H1 (cell line): ENCODE results near the gene BCL2L1. TPM values are rescaled to one million over a fixed set of nuclear protein-coding genes. Genes with fewer than 3 reads are reported as not detected.

ENCODE experiments used
- CTCF ChIA-PET: fragments of 300-600 bp; sonication (Branson Sonifier 250); formaldehyde crosslinking; loops from one replicate; lab custom pipeline; 2021; ENCODE audit not compliant: partially characterized antibody; lab: Charles Lee
- POLR2A ChIA-PET: fragments of 300-600 bp; sonication (Branson Sonifier 250); formaldehyde crosslinking; loops from one replicate; lab custom pipeline; 2021; ENCODE audit warnings: inconsistent platforms; ENCODE audit not compliant: partially characterized antibody; lab: Charles Lee
- DNase-seq, 2 experiments: peaks; one replicate each; pipeline versions ENCODE4 v3.0.0 to v3.0.0-alpha.2; 2010 to 2022; ENCODE audit warnings: low spot score in 2 of 2, low read depth in 1 of 2, mixed read lengths in 1 of 2
- FAIRE-seq: peaks from 2 replicates; lab custom pipeline; 2011; peaks lifted over from hg19 to GRCh38; lab: Jason Lieb, UNC
- H2AFZ ChIP-seq: 2 replicates; pipeline ENCODE4 v1.8.1; 2012; ENCODE audit warnings: low read length, inconsistent platforms
- H2AK5ac ChIP-seq: 2 replicates; pipeline ENCODE4 v1.6.1; 2013; ENCODE audit warnings: low read depth, low read length
- H2BK120ac ChIP-seq: replicated peaks from 2 replicates; pipeline ENCODE3; 2013; ENCODE audit warnings: low read depth, low read length, inconsistent platforms
- H2BK12ac ChIP-seq: 2 replicates; pipeline ENCODE4 v1.6.1; 2013; ENCODE audit warnings: low read depth, low read length
- H2BK15ac ChIP-seq: 2 replicates; pipeline ENCODE4 v1.6.1; 2013; ENCODE audit warnings: low read length
- H2BK20ac ChIP-seq: 2 replicates; pipeline ENCODE4 v1.6.1; 2013; ENCODE audit warnings: low read length
- H2BK5ac ChIP-seq: 2 replicates; pipeline ENCODE4 v1.6.1; 2013; ENCODE audit warnings: low read depth, low read length
- H3K14ac ChIP-seq: 2 replicates; pipeline ENCODE4 v1.6.1; 2013; ENCODE audit warnings: inconsistent platforms; ENCODE audit not compliant: insufficient read length
- H3K18ac ChIP-seq: 2 replicates; pipeline ENCODE4 v1.6.1; 2013; ENCODE audit warnings: low read length; ENCODE audit errors: extremely low read depth
- H3K23ac ChIP-seq: 2 replicates; pipeline ENCODE4 v1.6.1; 2013; ENCODE audit warnings: inconsistent platforms; ENCODE audit not compliant: insufficient read length
- H3K23me2 ChIP-seq: 2 replicates; pipeline ENCODE4 v1.6.1; 2013; ENCODE audit warnings: low read depth, low read length
- H3K27ac ChIP-seq: 2 replicates; pipeline ENCODE4 v1.6.1; 2011; ENCODE audit warnings: low read depth, low read length, inconsistent platforms
- H3K27me3 ChIP-seq, 4 experiments: replicated peaks in 1 of 4; 1 replicate in 1 of 4; 2 replicates in 3 of 4; pipeline versions ENCODE4 v1.6.1 to v1.8.1; 2011 to 2013; ENCODE audit warnings: low read length in 3 of 4, mild to moderate bottlenecking in 3 of 4, inconsistent platforms in 2 of 4, mixed read lengths in 2 of 4, moderate library complexity in 1 of 4; ENCODE audit not compliant: control insufficient read depth in 3 of 4, insufficient read depth in 3 of 4; ENCODE audit errors: extremely low read depth in 1 of 4
- H3K36me3 ChIP-seq, 4 experiments: 2 replicates each; pipeline versions ENCODE4 v1.6.1 to v1.8.1; 2011 to 2013; ENCODE audit warnings: mild to moderate bottlenecking in 4 of 4, low read length in 3 of 4, moderate library complexity in 2 of 4, control low read depth in 1 of 4, inconsistent platforms in 1 of 4; ENCODE audit not compliant: insufficient read depth in 4 of 4, control insufficient read depth in 2 of 4
- H3K4ac ChIP-seq: replicated peaks from 2 replicates; pipeline ENCODE3; 2013; ENCODE audit warnings: low read length, low read depth, mixed read lengths, inconsistent platforms; ENCODE audit not compliant: insufficient read length
- H3K4me1 ChIP-seq, 4 experiments: replicated peaks in 1 of 4; 1 replicate in 1 of 4; 2 replicates in 3 of 4; pipeline versions ENCODE4 v1.6.1 to v1.8.1; 2011 to 2013; ENCODE audit warnings: low read length in 3 of 4, inconsistent platforms in 2 of 4, mixed read lengths in 1 of 4; ENCODE audit not compliant: insufficient read depth in 4 of 4, control insufficient read depth in 3 of 4
- H3K4me2 ChIP-seq, 2 experiments: 2 replicates each; pipeline versions ENCODE4 v1.6.1 to v1.8.1; 2011 to 2013; ENCODE audit warnings: low read depth in 2 of 2, low read length in 2 of 2, control low read depth in 1 of 2, inconsistent platforms in 1 of 2, mild to moderate bottlenecking in 1 of 2; ENCODE audit not compliant: insufficient read depth in 1 of 2
- H3K4me3 ChIP-seq, 4 experiments: fragments of 200-600, 300-600 bp in 1 of 4; sonication (generic), shearing (Covaris generic), sonication (Bioruptor Twin) in 1 of 4; 2 replicates each; pipeline versions ENCODE4 v1.5.1 to v1.8.1; 2011 to 2016; ENCODE audit warnings: low read length in 4 of 4, low read depth in 3 of 4, control low read depth in 2 of 4, inconsistent platforms in 2 of 4, mild to moderate bottlenecking in 2 of 4, mixed read lengths in 1 of 4, moderate library complexity in 1 of 4; ENCODE audit not compliant: insufficient read depth in 2 of 4; ENCODE audit errors: extremely low read depth in 1 of 4
- H3K56ac ChIP-seq: replicated peaks from 2 replicates; pipeline ENCODE3; 2013; ENCODE audit warnings: low read depth, mild to moderate bottlenecking, mixed read lengths, low read length, inconsistent platforms; ENCODE audit not compliant: insufficient read length
- H3K79me1 ChIP-seq: 2 replicates; pipeline ENCODE4 v1.6.1; 2013; ENCODE audit warnings: low read depth, low read length, control low read depth
- H3K79me2 ChIP-seq, 2 experiments: 2 replicates each; pipeline versions ENCODE4 v1.6.1 to v1.8.1; 2012 to 2013; ENCODE audit warnings: low read length in 2 of 2, mild to moderate bottlenecking in 2 of 2, inconsistent platforms in 1 of 2; ENCODE audit not compliant: insufficient read depth in 2 of 2, control insufficient read depth in 1 of 2
- H3K9ac ChIP-seq, 4 experiments: replicated peaks in 1 of 4; 1 replicate in 1 of 4; 2 replicates in 3 of 4; pipeline versions ENCODE4 v1.6.1 to v1.8.1; 2011 to 2013; ENCODE audit warnings: low read depth in 3 of 4, low read length in 3 of 4, control low read depth in 2 of 4, mild to moderate bottlenecking in 2 of 4, moderate library complexity in 2 of 4, inconsistent platforms in 1 of 4; ENCODE audit errors: extremely low read depth in 1 of 4
- H3K9me3 ChIP-seq, 2 experiments: 2 replicates each; pipeline versions ENCODE4 v1.6.1 to v1.8.1; 2012 to 2013; ENCODE audit warnings: mild to moderate bottlenecking in 2 of 2, moderate library complexity in 2 of 2, control low read depth in 1 of 2, inconsistent platforms in 1 of 2, low read depth in 1 of 2, low read length in 1 of 2, mixed read lengths in 1 of 2; ENCODE audit not compliant: insufficient read depth in 2 of 2
- H4K20me1 ChIP-seq, 2 experiments: replicated peaks in 1 of 2; 2 replicates each; pipeline versions ENCODE3 to v1.8.1; 2011 to 2013; ENCODE audit warnings: inconsistent platforms in 2 of 2, low read length in 2 of 2, mild to moderate bottlenecking in 1 of 2; ENCODE audit not compliant: insufficient read depth in 2 of 2, control insufficient read depth in 1 of 2
- H4K5ac ChIP-seq: 2 replicates; pipeline ENCODE4 v1.6.1; 2013; ENCODE audit warnings: low read length, low read depth, mixed read lengths, inconsistent platforms; ENCODE audit not compliant: insufficient read length
- H4K8ac ChIP-seq: 2 replicates; pipeline ENCODE4 v1.8.0; 2013; ENCODE audit warnings: mild to moderate bottlenecking, moderate library complexity, low read length, inconsistent platforms; ENCODE audit not compliant: insufficient read depth; ENCODE audit errors: extremely low read depth
- H4K91ac ChIP-seq: replicated peaks from 2 replicates; pipeline ENCODE3; 2013; ENCODE audit warnings: low read length, mixed read lengths, inconsistent platforms; ENCODE audit not compliant: insufficient read length
- ATF2 ChIP-seq: IDR thresholded peaks from 2 replicates; pipeline ENCODE4 v1.6.1; 2012; ENCODE audit warnings: low read length, inconsistent platforms
- BCL11A ChIP-seq, 2 experiments: IDR thresholded peaks; one replicate each; pipeline ENCODE4 v1.6.1; 2011; ENCODE audit warnings: low read depth in 2 of 2, low read length in 2 of 2, mild to moderate bottlenecking in 2 of 2
- EP300 ChIP-seq, 2 experiments: IDR thresholded peaks; 1 replicate in 1 of 2; 2 replicates in 1 of 2; pipeline ENCODE4 v1.6.1; 2011 to 2012; ENCODE audit warnings: low read depth in 2 of 2, low read length in 2 of 2, mild to moderate bottlenecking in 2 of 2, borderline replicate concordance in 1 of 2, inconsistent platforms in 1 of 2, moderate library complexity in 1 of 2
- GABPA ChIP-seq: IDR thresholded peaks from 2 replicates; pipeline ENCODE4 v1.6.1; 2011; ENCODE audit warnings: mild to moderate bottlenecking, low read length, moderate library complexity, borderline replicate concordance; ENCODE audit not compliant: insufficient read depth
- SP1 ChIP-seq: IDR thresholded peaks from 2 replicates; pipeline ENCODE4 v1.6.1; 2011; ENCODE audit warnings: low read depth, low read length
- SP4 ChIP-seq: IDR thresholded peaks from 2 replicates; pipeline ENCODE4 v1.6.1; 2012; ENCODE audit warnings: low read length, inconsistent platforms
- TAF1 ChIP-seq: IDR thresholded peaks from 2 replicates; pipeline ENCODE4 v1.6.1; 2011; ENCODE audit warnings: mild to moderate bottlenecking, low read depth, low read length
- WGBS, 2 experiments: shearing (Covaris generic) in 1 of 2; methylation state at CpG; one replicate each; pipeline versions ENCODE4 v1.1.6 to v1.1.7; 2013 to 2015; ENCODE audit warnings: low lambda C conversion rate in 2 of 2, mixed read lengths in 2 of 2, inconsistent platforms in 1 of 2, low coverage in 1 of 2, missing lambda C conversion rate in 1 of 2; ENCODE audit not compliant: insufficient replicate concordance in 2 of 2, insufficient coverage in 1 of 2, insufficient read length in 1 of 2; ENCODE audit errors: extremely low coverage in 1 of 2, missing lambda C conversion rate in 1 of 2; 5-methylcytosine and 5-hydroxymethylcytosine counted together
- polyA plus RNA-seq, 7 experiments: library from polyadenylated mRNA; depleted of rRNA in 3 of 7; stranded (reverse) in 5 of 7; unstranded in 2 of 7; fragments of >200 nt in 5 of 7; fragments of 200-250 nt in 2 of 7; gene quantifications; 1 replicate in 5 of 7; 2 replicates in 1 of 7; 4 replicates in 1 of 7; pipeline versions ENCODE4 v1.2.1 to v1.2.3, GENCODE V29; 2011 to 2013; ENCODE audit warnings: missing spikeins in 2 of 7, mixed read lengths in 2 of 7
- total RNA-seq: library from RNA; stranded (reverse); fragmentation: NEBNext Ultra II Directional; extraction: Animal tissue kit (Norgen Biotek cat#: 25700); gene quantifications from 2 replicates; pipeline ENCODE4 v1.2.1, GENCODE V29; 2021

Gene BCL2L1
- total and polyA plus RNA-seq, 2 of the 8 experiments (the other 6 are each of a cell fraction or from before 2014, with no cell fraction given) = 64.9 to 66.1 TPM

GRCh38 chr20:31698243-31698802, 24.3 kb downstream of the BCL2L1 start:
- CTCF ChIA-PET = interaction anchor here (0.9 to 6.2 kb wide), 7 partner anchors 11 to 136 kb away, joined by 3 to 40 read pairs (median 4); partner anchors contain the start of gene BCL2L1
- no peak overlapping the region for H2BK5ac ChIP-seq
- no peak for FAIRE-seq
- H3K9me3 ChIP-seq = no peaks in the 10 kb centered on the region
- no peak overlapping the region for H2BK15ac ChIP-seq
- no peak overlapping the region for H4K5ac ChIP-seq
- peaks cover 12 to 21% (median 13%) of the 10 kb centered on the region in 4 experiments for H3K4me1 ChIP-seq
- no peak overlapping the region for H2AK5ac ChIP-seq
- no peak overlapping the region for H3K4me2 ChIP-seq
- H3K14ac ChIP-seq = no peak overlapping the region
- H3K23ac ChIP-seq = no peak overlapping the region
- H4K20me1 ChIP-seq = peaks cover 0 to 2% of the 10 kb centered on the region in 2 experiments
- H3K4ac ChIP-seq = no peak overlapping the region
- H3K9ac ChIP-seq = no peak overlapping the region
- H3K56ac ChIP-seq = no peak overlapping the region
- no peak overlapping the region for H3K27ac ChIP-seq
- no peaks in the 10 kb centered on the region for H3K23me2 ChIP-seq
- peaks cover 0 to 3% (median 0%) of the 10 kb centered on the region in 4 experiments; a peak in 1 of 8 replicates for H3K36me3 ChIP-seq
- H3K27me3 ChIP-seq = no peaks in the 10 kb centered on the region
- no peak overlapping the region for H4K8ac ChIP-seq
- H3K79me2 ChIP-seq = peaks cover 0 to 56% of the 10 kb centered on the region in 2 experiments; a peak in 2 of 4 replicates
- peaks cover 4% of the 10 kb centered on the region for H3K79me1 ChIP-seq
- no peak overlapping the region for H2BK120ac ChIP-seq
- no peak overlapping the region for H2BK12ac ChIP-seq
- POLR2A ChIA-PET = interaction anchor here (0.6 to 4.8 kb wide), 15 partner anchors 8 to 1388 kb away, joined by 3 to 35 read pairs (median 4); partner anchors contain the start of gene BCL2L1
- no peak overlapping the region for H4K91ac ChIP-seq
- no peak overlapping the region for H3K4me3 ChIP-seq
- no peak overlapping the region for H3K18ac ChIP-seq
- WGBS, 2 experiments = 96% methylated on average over 8 of the region's 8 CpGs; no CpG with 5 or more reads in 1 of the 2 experiments
- no peak for TF ChIP-seq ATF2
- no peak for TF ChIP-seq EP300 (IDR thresholded peaks at IDR 0.05; ENCODE audit: borderline replicate concordance in 1 of 2, low read depth in 2 of 2, low read length in 2 of 2)
- TF ChIP-seq SP1 = no peak
- no peak for TF ChIP-seq BCL11A (IDR thresholded peaks at IDR 0.05; ENCODE audit: low read depth in 2 of 2, low read length in 2 of 2)
- TF ChIP-seq SP4 = no peak
- no peak for TF ChIP-seq GABPA
- TF ChIP-seq TAF1 = no peak
- no peak overlapping the region for H2AFZ ChIP-seq
- no peak for DNase-seq
- no peak overlapping the region for H2BK20ac ChIP-seq
